Sigmoid colon (tissue), 7 donors: ENCODE data around the gene GRIN2A. TPM values are rescaled to one million over a fixed set of nuclear protein-coding genes. Genes with fewer than 3 reads are reported as not detected.

Source experiments
- DNase-seq: peaks from one replicate; pipeline ENCODE4 v3.0.0-alpha.2; 2019
- H3K27ac ChIP-seq, 4 donors: fragments of 200-600 bp; sonication (generic); one replicate each; pipeline ENCODE4 v1.5.1; 2016 to 2019; ENCODE audit warnings: mild to moderate bottlenecking in 1 of 4
- H3K27me3 ChIP-seq, 3 donors: fragments of 200-600 bp; sonication (generic); one replicate each; pipeline ENCODE4 v1.5.1; 2019; ENCODE audit warnings: mild to moderate bottlenecking in 1 of 3
- H3K36me3 ChIP-seq, 4 donors: fragments of 200-600 bp; sonication (generic); one replicate each; pipeline ENCODE4 v1.5.1; 2016 to 2019
- H3K4me1 ChIP-seq, 4 donors: fragments of 200-600 bp; sonication (generic); one replicate each; pipeline ENCODE4 v1.5.1; 2017 to 2019
- H3K4me3 ChIP-seq, 4 donors: fragments of 200-600 bp; sonication (generic); one replicate each; pipeline ENCODE4 v1.5.1; 2017 to 2019; ENCODE audit warnings: mild to moderate bottlenecking in 2 of 4, moderate library complexity in 1 of 4
- H3K9me3 ChIP-seq, 4 donors: fragments of 200-600 bp in 3 of 4; sonication (generic) in 3 of 4; one replicate each; pipeline versions ENCODE4 v1.5.1 to v1.6.1; 2013 to 2019
- CTCF ChIP-seq, 4 experiments: fragments of 450-650 bp in 3 of 4; fragments of 200-600 bp in 1 of 4; IDR thresholded peaks; one replicate each; pipeline ENCODE4 v1.5.1; 2016 to 2019; ENCODE audit warnings: antibody characterized with exemption in 4 of 4, mild to moderate bottlenecking in 3 of 4, moderate library complexity in 2 of 4
- EP300 ChIP-seq, 4 donors: sonication (generic); formaldehyde crosslinking; IDR thresholded peaks; one replicate each; pipeline ENCODE4 v1.6.1; 2017; ENCODE audit warnings: antibody characterized with exemption in 4 of 4
- POLR2A ChIP-seq, 2 donors: fragments of 450-650 bp; IDR thresholded peaks; one replicate each; pipeline ENCODE4 v1.6.1; 2016; ENCODE audit warnings: antibody characterized with exemption in 2 of 2, mild to moderate bottlenecking in 2 of 2, moderate library complexity in 2 of 2
- POLR2AphosphoS5 ChIP-seq, 4 donors: sonication (generic); formaldehyde crosslinking; IDR thresholded peaks; one replicate each; pipeline ENCODE4 v1.6.1; 2017; ENCODE audit warnings: antibody characterized with exemption in 4 of 4
- WGBS, 2 donors: extraction: QIAGEN DNeasy Blood & Tissue Kit; methylation state at CpG; one replicate each; pipeline ENCODE4 v1.1.7; 2013; 5-methylcytosine and 5-hydroxymethylcytosine counted together
- intact Hi-C: fragments of 100-400 bp; cut with DNase I; formaldehyde crosslinking; loops from one replicate; pipeline ENCODE4 v1.15.1; 2023
- polyA plus RNA-seq, 3 donors: library from polyadenylated mRNA; stranded (reverse); fragments of 200-250 nt; gene quantifications; one replicate each; pipeline ENCODE4 v1.2.3, GENCODE V29; 2013
- total RNA-seq, 4 donors: library from RNA; depleted of rRNA; stranded (reverse); fragments of >200 nt; gene quantifications; one replicate each; pipeline ENCODE4 v1.1.0, GENCODE V29; 2016
- donor health status: healthy with polysubstance abuse.
- donor health status: Bipolar disorder and iron deficiency.
- donor health status: healthy.

GRIN2A gene
- total and polyA plus RNA-seq, 7 donors = under 0.01 to 0.36 (median 0.09) TPM

GRCh38 chr16:10206215-10206614 lies 24.0 kb upstream of the GRIN2A start:
- H3K4me1 ChIP-seq = no peaks in the 10 kb centered on the region
- H3K9me3 ChIP-seq = peaks cover 0 to 3% (median 0%) of the 10 kb centered on the region in 4 donors
- H3K4me3 ChIP-seq = no peak overlapping the region
- TF ChIP-seq POLR2A (IDR thresholded peaks at IDR 0.05) (no peak), CTCF (IDR thresholded peaks at IDR 0.05) (no peak), POLR2AphosphoS5 (IDR thresholded peaks at IDR 0.05) (no peak), EP300 (IDR thresholded peaks at IDR 0.05) (no peak)
- H3K27me3 ChIP-seq = no peaks in the 10 kb centered on the region
- H3K27ac ChIP-seq = no peak overlapping the region
- 78 to 86% methylated on average over 1 of the region's 1 CpG for WGBS, 2 donors
- intact Hi-C loops = no loop called here
- DNase-seq = no peak
- no peaks in the 10 kb centered on the region for H3K36me3 ChIP-seq

- 90 to 93% methylated on average over 7 of the region's 7 CpGs for WGBS, 2 donors
- Histone ChIP-seq H3K4me1 (no peaks in the 10 kb centered on the region), H3K27ac (no peak overlapping the region), H3K36me3 (no peaks in the 10 kb centered on the region), H3K9me3 (peaks cover 0 to 3% (median 0%) of the 10 kb centered on the region in 4 donors), H3K27me3 (no peaks in the 10 kb centered on the region), H3K4me3 (no peak overlapping the region)
- TF ChIP-seq POLR2AphosphoS5 (IDR thresholded peaks at IDR 0.05) (no peak), POLR2A (IDR thresholded peaks at IDR 0.05) (no peak), EP300 (IDR thresholded peaks at IDR 0.05) (no peak), CTCF (IDR thresholded peaks at IDR 0.05) (no peak)
- DNase-seq = no peak
- intact Hi-C loops = no loop called here
These were observed 23.5 kb upstream of the GRIN2A start for GRCh38 chr16:10205688-10206087.

- H3K4me1 ChIP-seq = no peaks in the 10 kb centered on the region
- no peak for DNase-seq
- no peak overlapping the region for H3K4me3 ChIP-seq
- no peak overlapping the region for H3K27ac ChIP-seq
- no peaks in the 10 kb centered on the region for H3K27me3 ChIP-seq
- H3K36me3 ChIP-seq = no peaks in the 10 kb centered on the region
- TF ChIP-seq POLR2A (IDR thresholded peaks at IDR 0.05) = no peak
- no peak for TF ChIP-seq CTCF (IDR thresholded peaks at IDR 0.05)
- no peak for TF ChIP-seq EP300 (IDR thresholded peaks at IDR 0.05)
- TF ChIP-seq POLR2AphosphoS5 (IDR thresholded peaks at IDR 0.05) = no peak
- intact Hi-C loops = no loop called here
- peaks cover 0 to 3% (median 0%) of the 10 kb centered on the region in 4 donors for H3K9me3 ChIP-seq
- WGBS, 2 donors = 93 to 95% methylated on average over 1 of the region's 1 CpG
These were observed 20.4 kb upstream of the GRIN2A start for GRCh38 chr16:10202649-10203048.

GRCh38 chr16:10200637-10201586 lies 18.7 kb upstream of the GRIN2A start:
- H3K4me1 ChIP-seq = no peaks in the 10 kb centered on the region
- intact Hi-C loops = no loop called here
- H3K4me3 ChIP-seq = no peak overlapping the region
- DNase-seq = no peak
- H3K36me3 ChIP-seq = no peaks in the 10 kb centered on the region
- no peak overlapping the region for H3K27ac ChIP-seq
- 59 to 73% methylated on average over 9 of the region's 9 CpGs for WGBS, 2 donors
- peaks cover 0 to 3% (median 0%) of the 10 kb centered on the region in 4 donors for H3K9me3 ChIP-seq
- TF ChIP-seq EP300 (IDR thresholded peaks at IDR 0.05) = no peak
- no peaks in the 10 kb centered on the region for H3K27me3 ChIP-seq

- no peak overlapping the region for H3K27ac ChIP-seq
- H3K36me3 ChIP-seq = no peaks in the 10 kb centered on the region
- H3K9me3 ChIP-seq = no peaks in the 10 kb centered on the region
- TF ChIP-seq CTCF (IDR thresholded peaks at IDR 0.05) (no peak), POLR2A (IDR thresholded peaks at IDR 0.05) (no peak), POLR2AphosphoS5 (IDR thresholded peaks at IDR 0.05) (no peak), EP300 (IDR thresholded peaks at IDR 0.05) (no peak)
- no peak overlapping the region for H3K4me3 ChIP-seq
- no peaks in the 10 kb centered on the region for H3K4me1 ChIP-seq
- intact Hi-C loops = no loop called here
- DNase-seq = no peak
- H3K27me3 ChIP-seq = no peaks in the 10 kb centered on the region
- 74 to 79% methylated on average over 2 of the region's 2 CpGs for WGBS, 2 donors
These were observed 14.8 kb upstream of the GRIN2A start for GRCh38 chr16:10196999-10197398.
